ENCODE measurements around the gene TBL1X. TPM values are rescaled to one million over a fixed set of nuclear protein-coding genes. Genes with fewer than 3 reads are reported as not detected.

TBL1X gene
- total and polyA plus RNA-seq, 10 of the 15 experiments (the other 5 are each of a cell fraction or from before 2014, with no cell fraction given) = 4.4 to 26.3 (median 10.6) TPM

DNA sequence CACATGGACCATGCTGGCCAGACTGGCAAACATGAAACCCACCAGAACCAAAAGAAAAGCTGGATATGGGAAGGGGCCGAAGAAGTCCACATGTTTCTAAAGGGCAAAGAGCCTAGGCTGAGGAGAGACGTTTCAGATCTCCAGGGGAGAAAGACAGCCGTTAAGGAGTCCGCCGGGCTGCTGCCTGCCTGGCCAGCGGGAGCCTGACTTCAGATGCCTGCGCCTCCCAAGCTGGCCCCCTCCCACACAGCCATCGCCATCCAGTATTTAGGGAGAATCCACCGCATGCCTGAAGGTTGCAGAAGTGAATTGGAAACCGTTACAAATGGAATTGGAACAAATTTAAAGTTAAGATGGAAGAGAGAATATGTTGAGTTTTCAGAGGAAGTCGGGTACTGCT is 2.9 kb downstream of the TBL1X start:
- in situ Hi-C loops (cut with MboI) = no loop called here
- ChIA-PET POLR2A (interaction anchor here (0.5 kb wide), 1 partner anchor 1455 kb away, joined by 3 read pairs; no protein-coding TSS in a partner anchor), SMC1A (ENCODE audit: uncharacterized antibody, unreplicated experiment) (interaction anchor here (0.6 to 1.6 kb wide), 3 partner anchors 10 to 1997 kb away, joined by 3 to 4 read pairs (median 3); no protein-coding TSS in a partner anchor), CTCF (no interaction called here), RAD21 (ENCODE audit: unreplicated experiment) (no interaction called here)
- ATAC-seq = no peak
- no peak for FAIRE-seq
- BruUV-seq (replicated peaks) = no TSS peak
- Histone ChIP-seq H4K20me1 (ENCODE audit: control insufficient read depth, insufficient read depth) (no peaks in the 10 kb centered on the region), H3K27me3 (replicated peaks in 1 of 2; ENCODE audit: control insufficient read depth in 2 of 2, insufficient read depth in 2 of 2, low read length in 1 of 2) (no peaks in the 10 kb centered on the region), H2AFZ (ENCODE audit: control insufficient read depth, low read depth, low read length) (no peak overlapping the region), H3K9me3 (replicated peaks; ENCODE audit: control insufficient read depth, insufficient read depth, low read length) (no peaks in the 10 kb centered on the region), H3K79me2 (ENCODE audit: control insufficient read depth, insufficient read depth, low read length) (no peaks in the 10 kb centered on the region; the same call in 1 of the 2 replicates), H3K9ac (ENCODE audit: control insufficient read depth, insufficient read depth, low read length) (no peak overlapping the region), H3K4me3 (no peak overlapping the region), H3K27ac (ENCODE audit: control insufficient read depth, insufficient read depth) (no peak overlapping the region), H3K36me3 (ENCODE audit: control insufficient read depth in 2 of 2, insufficient read depth in 2 of 2, low read length in 1 of 2) (no peaks in the 10 kb centered on the region), H3K4me1 (ENCODE audit: control insufficient read depth, insufficient read depth, low read length) (peaks cover 10% of the 10 kb centered on the region), H3K4me2 (ENCODE audit: control insufficient read depth, insufficient read depth) (no peak overlapping the region)
- no peak for DNase-seq (ENCODE audit: low read depth, low spot score)
- TF ChIP-seq E4F1 (IDR thresholded peaks at IDR 0.05; ENCODE audit: borderline replicate concordance, partially characterized antibody) = no peak
- TF ChIP-seq, protein P1, sequence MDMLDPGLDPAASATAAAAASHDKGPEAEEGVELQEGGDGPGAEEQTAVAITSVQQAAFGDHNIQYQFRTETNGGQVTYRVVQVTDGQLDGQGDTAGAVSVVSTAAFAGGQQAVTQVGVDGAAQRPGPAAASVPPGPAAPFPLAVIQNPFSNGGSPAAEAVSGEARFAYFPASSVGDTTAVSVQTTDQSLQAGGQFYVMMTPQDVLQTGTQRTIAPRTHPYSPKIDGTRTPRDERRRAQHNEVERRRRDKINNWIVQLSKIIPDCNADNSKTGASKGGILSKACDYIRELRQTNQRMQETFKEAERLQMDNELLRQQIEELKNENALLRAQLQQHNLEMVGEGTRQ (IDR thresholded peaks at IDR 0.05; ENCODE audit: borderline replicate concordance, low read depth, low read length) = no peak
- TF ChIP-seq FOXK2 (IDR thresholded peaks at IDR 0.05) = no peak
- no peak for TF ChIP-seq RCOR1 (conservative IDR thresholded peaks at IDR 0.05; ENCODE audit: low read depth, low read length)
- TF ChIP-seq IRF4 (IDR thresholded peaks at IDR 0.05; ENCODE audit: low read depth, low read length) = no peak
- TF ChIP-seq STAT3 (IDR thresholded peaks at IDR 0.05; ENCODE audit: low read depth, low read length) = no peak
- no peak for TF ChIP-seq ZNF207 (IDR thresholded peaks at IDR 0.05; ENCODE audit: borderline replicate concordance)
- no peak for TF ChIP-seq NRF1 (conservative IDR thresholded peaks at IDR 0.05; ENCODE audit: low read depth, low read length)
- TF ChIP-seq SUPT20H (IDR thresholded peaks at IDR 0.05; ENCODE audit: borderline replicate concordance, control insufficient read depth, low read depth, low read length) = no peak
- TF ChIP-seq NFYA (IDR thresholded peaks at IDR 0.05; ENCODE audit: borderline replicate concordance, low read depth, low read length) = no peak
- no peak for TF ChIP-seq CHD1 (IDR thresholded peaks at IDR 0.05; ENCODE audit: low read depth, low read length)
- TF ChIP-seq JUND (IDR thresholded peaks at IDR 0.05; ENCODE audit: low read depth, low read length) = no peak
- TF ChIP-seq ZZZ3 (IDR thresholded peaks at IDR 0.05; ENCODE audit: control insufficient read depth, insufficient read length, low read depth) = no peak
- no peak for TF ChIP-seq GABPA (IDR thresholded peaks at IDR 0.05; ENCODE audit: low read depth)
- no peak for TF ChIP-seq BCL3 (IDR thresholded peaks at IDR 0.05; ENCODE audit: borderline replicate concordance, insufficient read depth, low read depth, low read length, poor library complexity, severe bottlenecking)
- TF ChIP-seq CREM (IDR thresholded peaks at IDR 0.05; ENCODE audit: low read depth) = no peak
- TF ChIP-seq HSF1 (IDR thresholded peaks at IDR 0.05; ENCODE audit: low read depth, low read length) = no peak
- no peak for TF ChIP-seq TCF12 (IDR thresholded peaks at IDR 0.05; ENCODE audit: low read depth, low read length)
- WGBS (ENCODE audit: insufficient coverage, insufficient replicate concordance, low lambda C conversion rate, missing lambda C conversion rate) = 43% methylated on average over 11 of the region's 11 CpGs
- intact Hi-C loops (cut with micrococcal nuclease; ENCODE audit: unreplicated experiment) = loop anchor here (10.0 kb wide), 1 partner anchor 177 kb away; no protein-coding TSS in a partner anchor

Data from GM12878 (cell line).